NCI-H226 (cell line): ENCODE measurements around the gene MAN2B2.
A peak's percentile ranks its signal among the peaks of the same experiment; 100 is the strongest.
"Not testable (repeated sequence)": the region's sequence is repeated elsewhere in the genome, so short reads cannot be mapped to it uniquely, and the experiment has no call there.

Source experiments
- DNase-seq: peaks from one replicate; pipeline ENCODE4 v3.0.0-alpha.2; 2015

The MAN2B2 gene

GRCh38 chr4:6647169-6647568 is 72.2 kb downstream of the MAN2B2 start:
- no peak for DNase-seq

GRCh38 chr4:6647582-6648230 is 72.7 kb downstream of the MAN2B2 start:
- DNase-seq, result no peak

- no peak for DNase-seq
These were observed 74.2 kb downstream of the MAN2B2 start for GRCh38 chr4:6649216-6649615.

- DNase-seq, result not testable (repeated sequence)
These were observed 79.2 kb downstream of the MAN2B2 start for GRCh38 chr4:6654211-6654610.

GRCh38 chr4:6655291-6655690 is 80.3 kb downstream of the MAN2B2 start:
- DNase-seq, result not testable (repeated sequence)

- DNase-seq, result no peak
These were observed 80.9 kb downstream of the MAN2B2 start for GRCh38 chr4:6655924-6656323.

- DNase-seq, result no peak
These were observed 82.5 kb downstream of the MAN2B2 start for GRCh38 chr4:6657242-6658208.

- DNase-seq, result no peak
These were observed 83.2 kb downstream of the MAN2B2 start for GRCh38 chr4:6658209-6658595.

GRCh38 chr4:6658597-6659075 is 83.6 kb downstream of the MAN2B2 start:
- DNase-seq, result no peak

GRCh38 chr4:6659897-6660296 is 84.9 kb downstream of the MAN2B2 start:
- DNase-seq, result no peak

- DNase-seq, result peak; percentile 55
These were observed 85.4 kb downstream of the MAN2B2 start for GRCh38 chr4:6660430-6660829.

GRCh38 chr4:6662591-6662990 is 87.6 kb downstream of the MAN2B2 start:
- no peak for DNase-seq

- no peak for DNase-seq
These were observed 88.8 kb downstream of the MAN2B2 start for GRCh38 chr4:6663596-6664393.

GRCh38 chr4:6665320-6665654 is 90.3 kb downstream of the MAN2B2 start:
- DNase-seq, result no peak

- no peak for DNase-seq
These were observed 93.4 kb downstream of the MAN2B2 start for GRCh38 chr4:6668391-6668790.

- DNase-seq, result peak; percentile 14
These were observed 96.7 kb downstream of the MAN2B2 start for GRCh38 chr4:6671648-6672047.

- DNase-seq, result no peak
These were observed 97.1 kb downstream of the MAN2B2 start for GRCh38 chr4:6672131-6672530.

GRCh38 chr4:6672541-6673190 is 97.7 kb downstream of the MAN2B2 start:
- DNase-seq, result not testable (repeated sequence)
